Measurements from ENCODE around the gene AKTIP. TPM values are rescaled to one million over a fixed set of nuclear protein-coding genes. Genes with fewer than 3 reads are reported as not detected.
"Not testable (repeated sequence)": the region's sequence is repeated elsewhere in the genome, so short reads cannot be mapped to it uniquely, and the experiment has no call there.

AKTIP gene
- total and polyA plus RNA-seq, 9 of the 15 experiments (the other 6 are each of a cell fraction or from before 2014, with no cell fraction given), result 3.0 to 10.7 (median 4.4) TPM

DNA sequence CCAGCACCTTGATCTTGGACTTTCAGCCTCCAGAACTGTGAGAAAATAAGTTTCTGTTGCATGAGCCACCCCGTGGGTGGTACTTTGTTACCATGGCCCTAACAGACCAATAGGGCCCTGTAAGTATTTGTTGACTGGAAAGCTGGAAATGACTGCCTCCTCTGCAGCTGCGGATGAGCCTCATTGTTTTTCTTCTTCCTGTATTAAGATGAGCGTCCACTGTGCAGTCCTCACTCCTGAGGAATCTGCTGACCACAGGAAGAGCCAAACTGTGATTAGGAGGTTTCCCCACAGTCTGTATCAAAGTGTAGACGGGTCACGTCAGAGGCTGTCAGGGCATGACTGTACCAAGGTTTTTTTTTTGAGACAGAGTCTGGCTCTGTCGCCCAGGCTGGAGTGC, 12.2 kb upstream of the AKTIP start:
- no peak overlapping the region for H2AFZ ChIP-seq (ENCODE audit: low read depth, low read length)
- H3K4me2 ChIP-seq (ENCODE audit: insufficient read depth, low read length), result no peak overlapping the region
- intact Hi-C loops (cut with micrococcal nuclease) (no loop called here), in situ Hi-C loops (cut with MboI) (loop anchor here (25.0 kb wide), 1 partner anchor 1328 kb away; no protein-coding TSS in a partner anchor)
- H3K4me1 ChIP-seq (replicated peaks in 1 of 2; ENCODE audit: control insufficient read depth in 2 of 2, insufficient read depth in 2 of 2, low read length in 2 of 2), result peaks cover 0 to 6% of the 10 kb centered on the region in 2 experiments; a peak in 3 of 5 replicates
- H3K27me3 ChIP-seq (ENCODE audit: control insufficient read depth in 2 of 2, insufficient read depth in 2 of 2, low read length in 2 of 2), result peaks cover 0 to 13% of the 10 kb centered on the region in 2 experiments; a peak in 3 of 5 replicates
- no peak overlapping the region for H3K27ac ChIP-seq (ENCODE audit: extremely low read depth, low read depth, low read length)
- no peaks in the 10 kb centered on the region for H3K9me1 ChIP-seq (ENCODE audit: control insufficient read depth, insufficient read depth, low read length)
- no peaks in the 10 kb centered on the region for H3K36me3 ChIP-seq (ENCODE audit: control insufficient read depth, insufficient read depth, low read length)
- H3K9me3 ChIP-seq (replicated peaks; ENCODE audit: control insufficient read depth, insufficient read depth, low read depth, low read length), result no peaks in the 10 kb centered on the region
- no peak for ATAC-seq
- no peaks in the 10 kb centered on the region for H4K20me1 ChIP-seq (replicated peaks; ENCODE audit: control insufficient read depth, insufficient read depth, low read length)
- no peaks in the 10 kb centered on the region for H3K79me2 ChIP-seq (ENCODE audit: control insufficient read depth, insufficient read depth, low read length)
- no peak for DNase-seq (ENCODE audit: extremely low read depth in 1 of 4, low spot score in 3 of 4)
- no TSS peak for BruUV-seq (replicated peaks)
- ChIA-PET CTCF (ENCODE audit: low intra/inter-chr PET ratio) (no interaction called here), POLR2A (no interaction called here)
- 4% methylated on average over 6 of the region's 6 CpGs for WGBS (ENCODE audit: insufficient coverage, low coverage, missing lambda C conversion rate)
- TF ChIP-seq RAD51 (IDR thresholded peaks at IDR 0.05; ENCODE audit: borderline replicate concordance, low read depth) (no peak), NR2C2 (CRISPR knock-in tag; IDR thresholded peaks at IDR 0.05) (no peak), NR2C2 (tag; IDR thresholded peaks at IDR 0.05) (peak; percentile 47; the same call in 1 of the 2 replicates)
- FAIRE-seq, result no peak
- H3K9ac ChIP-seq (ENCODE audit: insufficient read depth in 1 of 2, low read depth in 2 of 2, low read length in 2 of 2), result no peak overlapping the region
- H3K4me3 ChIP-seq, result no peak overlapping the region

DNA sequence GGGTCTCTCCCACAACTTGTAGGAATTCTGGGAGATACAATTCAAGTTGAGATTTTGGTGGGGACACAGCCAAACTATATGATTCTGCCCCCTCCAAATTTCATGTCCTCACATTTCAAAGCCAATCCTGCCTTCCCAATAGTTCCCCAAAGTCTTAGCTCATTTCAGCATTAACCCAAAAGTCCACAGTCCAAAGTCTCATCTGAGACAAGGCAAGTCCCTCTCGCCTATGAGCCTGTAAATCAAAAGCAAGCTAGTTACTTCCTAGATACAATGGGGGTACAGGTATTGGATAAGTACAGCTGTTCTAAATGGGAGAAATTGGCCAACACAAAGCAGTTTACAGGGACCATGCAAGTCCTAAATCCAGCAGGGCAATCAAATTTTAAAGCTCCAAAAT, 9.8 kb upstream of the AKTIP start:
- in situ Hi-C loops (cut with MboI) (loop anchor here (25.0 kb wide), 1 partner anchor 1325 kb away; no protein-coding TSS in a partner anchor), intact Hi-C loops (cut with micrococcal nuclease) (loop anchor here (5.0 kb wide), 1 partner anchor 95 kb away; no protein-coding TSS in a partner anchor)
- H3K9ac ChIP-seq (ENCODE audit: insufficient read depth in 1 of 2, low read depth in 2 of 2, low read length in 2 of 2); H3K9me3 ChIP-seq (replicated peaks; ENCODE audit: control insufficient read depth, insufficient read depth, low read depth, low read length); H3K4me1 ChIP-seq (replicated peaks in 1 of 2; ENCODE audit: control insufficient read depth in 2 of 2, insufficient read depth in 2 of 2, low read length in 2 of 2); BruUV-seq (replicated peaks); H3K4me3 ChIP-seq; DNase-seq (ENCODE audit: extremely low read depth in 1 of 4, low spot score in 3 of 4); H3K9me1 ChIP-seq (ENCODE audit: control insufficient read depth, insufficient read depth, low read length); H3K79me2 ChIP-seq (ENCODE audit: control insufficient read depth, insufficient read depth, low read length); H3K4me2 ChIP-seq (ENCODE audit: insufficient read depth, low read length); POLR2A ChIA-PET; FAIRE-seq; H3K36me3 ChIP-seq (ENCODE audit: control insufficient read depth, insufficient read depth, low read length); H2AFZ ChIP-seq (ENCODE audit: low read depth, low read length); ATAC-seq; H4K20me1 ChIP-seq (replicated peaks; ENCODE audit: control insufficient read depth, insufficient read depth, low read length); CTCF ChIA-PET (ENCODE audit: low intra/inter-chr PET ratio); H3K27me3 ChIP-seq (ENCODE audit: control insufficient read depth in 2 of 2, insufficient read depth in 2 of 2, low read length in 2 of 2); H3K27ac ChIP-seq (ENCODE audit: extremely low read depth, low read depth, low read length): not testable (repeated sequence)
- WGBS (ENCODE audit: insufficient coverage, low coverage, missing lambda C conversion rate), result 0% methylated on average over 1 of the region's 1 CpG
